HepG2 (cell line): ENCODE data around the gene NPB. TPM values are rescaled to one million over a fixed set of nuclear protein-coding genes. Genes with fewer than 3 reads are reported as not detected.

Experiments
- CAMTA2 ChIP-seq: sonication (generic); formaldehyde crosslinking; IDR thresholded peaks from 2 replicates; pipeline ENCODE4 v1.4.0; 2020; ENCODE audit warnings: mild to moderate bottlenecking, missing genetic modification reagents, borderline replicate concordance
- DNMT1 ChIP-seq: sonication (generic); formaldehyde crosslinking; IDR thresholded peaks from 2 replicates; pipeline ENCODE4 v1.5.1; 2020; ENCODE audit warnings: mild to moderate bottlenecking, missing genetic modification reagents
- FOXC1 ChIP-seq: sonication (generic); formaldehyde crosslinking; IDR thresholded peaks from 2 replicates; pipeline ENCODE4 v1.8.0; 2022; ENCODE audit warnings: mild to moderate bottlenecking, missing genetic modification reagents, borderline replicate concordance
- NCOA1 ChIP-seq: sonication (generic); formaldehyde crosslinking; IDR thresholded peaks from 2 replicates; pipeline ENCODE4 v1.9.0; 2021; ENCODE audit warnings: missing genetic modification reagents
- NFYB ChIP-seq: sonication (generic); formaldehyde crosslinking; IDR thresholded peaks from 2 replicates; pipeline ENCODE4 v1.4.0; 2020; ENCODE audit warnings: missing genetic modification reagents
- NR2F1 ChIP-seq, 2 experiments: fragments of 450-650 bp in 1 of 2; formaldehyde crosslinking in 1 of 2; IDR thresholded peaks; 2 replicates each; pipeline versions ENCODE4 v1.5.0 to v1.6.1; 2016 to 2020; ENCODE audit warnings: mild to moderate bottlenecking in 1 of 2, missing compliant biosample characterization in 1 of 2, missing genetic modification reagents in 1 of 2, moderate library complexity in 1 of 2
- SMAD1 ChIP-seq: sonication (generic); formaldehyde crosslinking; IDR thresholded peaks from 2 replicates; pipeline ENCODE4 v1.4.0; 2020; ENCODE audit warnings: missing genetic modification reagents, low read depth, mild to moderate bottlenecking, borderline replicate concordance
- TAF15 ChIP-seq: fragments of 200-400 bp; formaldehyde crosslinking; IDR thresholded peaks from one replicate; pipeline ENCODE4 v1.6.1; 2018; ENCODE audit warnings: mild to moderate bottlenecking, low read depth, low read length; ENCODE audit not compliant: poor library complexity, severe bottlenecking
- ZC3H13 ChIP-seq: sonication (generic); formaldehyde crosslinking; IDR thresholded peaks from 2 replicates; pipeline ENCODE4 v1.8.1; 2023; ENCODE audit warnings: mild to moderate bottlenecking, missing genetic modification reagents, moderate library complexity
- ZKSCAN8 ChIP-seq: IDR thresholded peaks from 2 replicates; pipeline ENCODE4 v1.6.1; 2016; ENCODE audit warnings: borderline replicate concordance, missing genetic modification reagents, missing compliant biosample characterization
- ZNF577 ChIP-seq: sonication (generic); formaldehyde crosslinking; IDR thresholded peaks from 2 replicates; pipeline ENCODE4 v1.4.0; 2020; ENCODE audit warnings: mild to moderate bottlenecking, low read depth, missing genetic modification reagents, borderline replicate concordance
- polyA plus RNA-seq, 8 experiments: library from polyadenylated mRNA; depleted of rRNA in 3 of 8; stranded (reverse) in 7 of 8; unstranded in 1 of 8; fragments of >200 nt; fragmentation: Illumina TruSeq in 4 of 8; extraction: Trizol in 4 of 8; gene quantifications; 2 replicates each; pipeline versions ENCODE4 v1.2.1 to v1.2.3, GENCODE V29; 2011 to 2016; ENCODE audit warnings: low read depth in 4 of 8, missing spikeins in 1 of 8, mixed read lengths in 1 of 8; ENCODE audit not compliant: insufficient read depth in 1 of 8
- total RNA-seq, 5 experiments: library from RNA; depleted of rRNA; stranded (reverse); fragments of >200 nt; fragmentation: Illumina TruSeq; extraction: Trizol; gene quantifications; 2 replicates each; pipeline ENCODE4 v1.2.3, GENCODE V29; 2016; ENCODE audit warnings: low read depth in 1 of 5
- TF ChIP-seq, protein P1 (sequence below): sonication (generic); formaldehyde crosslinking; IDR thresholded peaks from 2 replicates; pipeline ENCODE4 v1.4.0; 2020; ENCODE audit warnings: missing genetic modification reagents
- TF ChIP-seq, protein P2 (sequence below): IDR thresholded peaks from 2 replicates; pipeline ENCODE4 v1.6.1; 2018; ENCODE audit warnings: missing genetic modification reagents, mild to moderate bottlenecking, missing compliant biosample characterization
- TF ChIP-seq, protein P3 (sequence below): sonication (generic); formaldehyde crosslinking; IDR thresholded peaks from 2 replicates; pipeline ENCODE4 v1.8.0; 2022; ENCODE audit warnings: mild to moderate bottlenecking, missing genetic modification reagents
- TF ChIP-seq, protein P4 (sequence below): sonication (generic); formaldehyde crosslinking; IDR thresholded peaks from 2 replicates; pipeline ENCODE4 v1.4.0; 2020; ENCODE audit warnings: missing genetic modification reagents, mild to moderate bottlenecking, borderline replicate concordance

The NPB gene
- total and polyA plus RNA-seq, 2 of the 13 experiments (the other 11 are each of a cell fraction or from before 2014, with no cell fraction given), result 0.11 to 0.93 TPM

DNA sequence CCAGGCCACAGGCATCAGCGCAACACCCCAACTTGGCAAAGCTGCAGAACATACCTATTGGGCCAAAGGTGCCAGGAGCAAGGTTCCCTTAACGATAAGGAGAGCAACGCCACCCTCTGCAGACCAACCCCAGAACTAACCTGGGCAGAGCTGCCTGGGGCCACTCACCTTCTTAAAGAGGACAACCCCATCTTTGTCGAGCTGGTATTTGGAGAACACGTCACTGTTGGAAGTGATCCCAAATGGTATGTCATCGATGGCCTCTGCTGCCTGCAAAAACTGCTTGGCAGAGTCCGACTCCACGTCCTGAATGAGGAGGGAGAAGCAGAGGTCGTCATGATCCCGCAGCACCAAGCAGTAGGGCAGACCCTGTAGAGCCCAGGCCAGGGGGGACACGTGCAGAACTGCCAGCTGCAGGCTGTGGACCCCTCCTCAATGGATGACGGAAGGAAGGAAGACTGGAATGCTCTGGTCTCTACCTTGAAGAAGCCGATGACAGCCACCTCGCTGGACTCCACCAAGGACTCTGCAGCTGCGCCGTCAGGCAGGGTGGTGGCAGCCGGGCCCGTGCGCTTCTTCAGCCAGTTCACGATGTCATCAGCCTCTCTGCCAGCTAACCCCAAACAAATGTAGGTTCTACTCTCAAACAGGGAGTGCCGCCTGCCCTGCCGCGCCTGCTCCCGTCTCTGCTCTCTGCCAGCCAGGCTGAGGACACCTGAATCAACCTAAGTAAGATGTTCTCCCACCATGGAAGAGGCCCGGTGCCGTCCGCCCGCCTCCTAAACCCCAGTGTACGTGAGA is 46.9 kb upstream of the NPB start (continued):
- TF ChIP-seq, protein P1, sequence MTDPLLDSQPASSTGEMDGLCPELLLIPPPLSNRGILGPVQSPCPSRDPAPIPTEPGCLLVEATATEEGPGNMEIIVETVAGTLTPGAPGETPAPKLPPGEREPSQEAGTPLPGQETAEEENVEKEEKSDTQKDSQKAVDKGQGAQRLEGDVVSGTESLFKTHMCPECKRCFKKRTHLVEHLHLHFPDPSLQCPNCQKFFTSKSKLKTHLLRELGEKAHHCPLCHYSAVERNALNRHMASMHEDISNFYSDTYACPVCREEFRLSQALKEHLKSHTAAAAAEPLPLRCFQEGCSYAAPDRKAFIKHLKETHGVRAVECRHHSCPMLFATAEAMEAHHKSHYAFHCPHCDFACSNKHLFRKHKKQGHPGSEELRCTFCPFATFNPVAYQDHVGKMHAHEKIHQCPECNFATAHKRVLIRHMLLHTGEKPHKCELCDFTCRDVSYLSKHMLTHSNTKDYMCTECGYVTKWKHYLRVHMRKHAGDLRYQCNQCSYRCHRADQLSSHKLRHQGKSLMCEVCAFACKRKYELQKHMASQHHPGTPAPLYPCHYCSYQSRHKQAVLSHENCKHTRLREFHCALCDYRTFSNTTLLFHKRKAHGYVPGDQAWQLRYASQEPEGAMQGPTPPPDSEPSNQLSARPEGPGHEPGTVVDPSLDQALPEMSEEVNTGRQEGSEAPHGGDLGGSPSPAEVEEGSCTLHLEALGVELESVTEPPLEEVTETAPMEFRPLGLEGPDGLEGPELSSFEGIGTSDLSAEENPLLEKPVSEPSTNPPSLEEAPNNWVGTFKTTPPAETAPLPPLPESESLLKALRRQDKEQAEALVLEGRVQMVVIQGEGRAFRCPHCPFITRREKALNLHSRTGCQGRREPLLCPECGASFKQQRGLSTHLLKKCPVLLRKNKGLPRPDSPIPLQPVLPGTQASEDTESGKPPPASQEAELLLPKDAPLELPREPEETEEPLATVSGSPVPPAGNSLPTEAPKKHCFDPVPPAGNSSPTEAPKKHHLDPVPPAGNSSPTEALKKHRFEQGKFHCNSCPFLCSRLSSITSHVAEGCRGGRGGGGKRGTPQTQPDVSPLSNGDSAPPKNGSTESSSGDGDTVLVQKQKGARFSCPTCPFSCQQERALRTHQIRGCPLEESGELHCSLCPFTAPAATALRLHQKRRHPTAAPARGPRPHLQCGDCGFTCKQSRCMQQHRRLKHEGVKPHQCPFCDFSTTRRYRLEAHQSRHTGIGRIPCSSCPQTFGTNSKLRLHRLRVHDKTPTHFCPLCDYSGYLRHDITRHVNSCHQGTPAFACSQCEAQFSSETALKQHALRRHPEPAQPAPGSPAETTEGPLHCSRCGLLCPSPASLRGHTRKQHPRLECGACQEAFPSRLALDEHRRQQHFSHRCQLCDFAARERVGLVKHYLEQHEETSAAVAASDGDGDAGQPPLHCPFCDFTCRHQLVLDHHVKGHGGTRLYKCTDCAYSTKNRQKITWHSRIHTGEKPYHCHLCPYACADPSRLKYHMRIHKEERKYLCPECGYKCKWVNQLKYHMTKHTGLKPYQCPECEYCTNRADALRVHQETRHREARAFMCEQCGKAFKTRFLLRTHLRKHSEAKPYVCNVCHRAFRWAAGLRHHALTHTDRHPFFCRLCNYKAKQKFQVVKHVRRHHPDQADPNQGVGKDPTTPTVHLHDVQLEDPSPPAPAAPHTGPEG (CRISPR knock-in tag), result no peak
- no peak for TF ChIP-seq TAF15
- no peak for TF ChIP-seq FOXC1
- TF ChIP-seq NCOA1 (CRISPR knock-in tag), result no peak
- no peak for TF ChIP-seq NFYB (CRISPR knock-in tag)
- no peak for TF ChIP-seq CAMTA2 (CRISPR knock-in tag)
- TF ChIP-seq ZKSCAN8, result no peak
- TF ChIP-seq ZC3H13 (CRISPR knock-in tag), result 0 out of 2 replicates have a peak, but pooled peaks have one; percentile 53
- no peak for TF ChIP-seq ZNF577 (CRISPR knock-in tag)
- no peak for TF ChIP-seq NR2F1 (CRISPR knock-in tag; IDR thresholded peaks at IDR 0.05)
- TF ChIP-seq, protein P2, sequence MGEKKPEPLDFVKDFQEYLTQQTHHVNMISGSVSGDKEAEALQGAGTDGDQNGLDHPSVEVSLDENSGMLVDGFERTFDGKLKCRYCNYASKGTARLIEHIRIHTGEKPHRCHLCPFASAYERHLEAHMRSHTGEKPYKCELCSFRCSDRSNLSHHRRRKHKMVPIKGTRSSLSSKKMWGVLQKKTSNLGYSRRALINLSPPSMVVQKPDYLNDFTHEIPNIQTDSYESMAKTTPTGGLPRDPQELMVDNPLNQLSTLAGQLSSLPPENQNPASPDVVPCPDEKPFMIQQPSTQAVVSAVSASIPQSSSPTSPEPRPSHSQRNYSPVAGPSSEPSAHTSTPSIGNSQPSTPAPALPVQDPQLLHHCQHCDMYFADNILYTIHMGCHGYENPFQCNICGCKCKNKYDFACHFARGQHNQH (CRISPR knock-in tag), result no peak
- no peak for TF ChIP-seq SMAD1
- no peak for TF ChIP-seq DNMT1
- TF ChIP-seq, protein P3, sequence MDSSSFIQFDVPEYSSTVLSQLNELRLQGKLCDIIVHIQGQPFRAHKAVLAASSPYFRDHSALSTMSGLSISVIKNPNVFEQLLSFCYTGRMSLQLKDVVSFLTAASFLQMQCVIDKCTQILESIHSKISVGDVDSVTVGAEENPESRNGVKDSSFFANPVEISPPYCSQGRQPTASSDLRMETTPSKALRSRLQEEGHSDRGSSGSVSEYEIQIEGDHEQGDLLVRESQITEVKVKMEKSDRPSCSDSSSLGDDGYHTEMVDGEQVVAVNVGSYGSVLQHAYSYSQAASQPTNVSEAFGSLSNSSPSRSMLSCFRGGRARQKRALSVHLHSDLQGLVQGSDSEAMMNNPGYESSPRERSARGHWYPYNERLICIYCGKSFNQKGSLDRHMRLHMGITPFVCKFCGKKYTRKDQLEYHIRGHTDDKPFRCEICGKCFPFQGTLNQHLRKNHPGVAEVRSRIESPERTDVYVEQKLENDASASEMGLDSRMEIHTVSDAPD (CRISPR knock-in tag), result peak; percentile 41; the same call in 1 of the 2 replicates
- TF ChIP-seq, protein P4, sequence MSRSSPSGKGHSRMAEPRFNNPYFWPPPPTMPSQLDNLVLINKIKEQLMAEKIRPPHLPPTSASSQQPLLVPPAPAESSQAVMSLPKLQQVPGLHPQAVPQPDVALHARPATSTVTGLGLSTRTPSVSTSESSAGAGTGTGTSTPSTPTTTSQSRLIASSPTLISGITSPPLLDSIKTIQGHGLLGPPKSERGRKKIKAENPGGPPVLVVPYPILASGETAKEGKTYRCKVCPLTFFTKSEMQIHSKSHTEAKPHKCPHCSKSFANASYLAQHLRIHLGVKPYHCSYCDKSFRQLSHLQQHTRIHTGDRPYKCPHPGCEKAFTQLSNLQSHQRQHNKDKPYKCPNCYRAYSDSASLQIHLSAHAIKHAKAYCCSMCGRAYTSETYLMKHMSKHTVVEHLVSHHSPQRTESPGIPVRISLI (CRISPR knock-in tag), result no peak
